ENCODE data around the gene TLE4. TPM values are rescaled to one million over a fixed set of nuclear protein-coding genes. Genes with fewer than 3 reads are reported as not detected.

The TLE4 gene
- total and polyA plus RNA-seq, 2 of the 4 experiments (the other 2 are of a cell fraction), result 68.0 to 78.1 TPM

- Histone ChIP-seq H2BK15ac (ENCODE audit: low read depth, low read length) (no peak overlapping the region), H3K36me3 (ENCODE audit: control insufficient read depth, insufficient read depth, low read length) (no peaks in the 10 kb centered on the region), H3K18ac (ENCODE audit: low read depth, low read length) (no peak overlapping the region), H3K56ac (ENCODE audit: extremely low read depth, insufficient read depth, low read length) (no peak overlapping the region), H3K9me1 (ENCODE audit: insufficient read depth, low read length) (no peaks in the 10 kb centered on the region), H2AK9ac (replicated peaks; ENCODE audit: low read depth, low read length, poor library complexity) (no peak overlapping the region), H2AK5ac (ENCODE audit: low read depth, low read length) (no peak overlapping the region), H2BK5ac (ENCODE audit: low read depth, low read length, poor library complexity, severe bottlenecking) (no peak overlapping the region), H3K23ac (ENCODE audit: low read depth, low read length) (no peak overlapping the region), H3K4me2 (ENCODE audit: low read depth, low read length) (no peak overlapping the region), H3K4me1 (ENCODE audit: control insufficient read depth, insufficient read depth, low read length) (no peaks in the 10 kb centered on the region), H3K14ac (replicated peaks; ENCODE audit: low read depth, low read length) (no peak overlapping the region), H3K4me3 (ENCODE audit: insufficient read depth, low read depth, low read length) (no peak overlapping the region), H3K9ac (ENCODE audit: low read depth, low read length) (no peak overlapping the region), H3K9me3 (ENCODE audit: control insufficient read depth, insufficient read depth, low read length) (peaks cover 2% of the 10 kb centered on the region; the same call in 1 of the 2 replicates), H3K27ac (ENCODE audit: insufficient read depth, low read length) (no peak overlapping the region), H2BK20ac (ENCODE audit: low read depth, low read length) (no peak overlapping the region), H4K8ac (ENCODE audit: low read depth in 2 of 2, low read length in 2 of 2) (no peak overlapping the region), H4K5ac (ENCODE audit: low read depth, low read length) (no peak overlapping the region), H3K4ac (ENCODE audit: low read depth, low read length) (no peak overlapping the region), H4K91ac (ENCODE audit: insufficient read depth, low read depth, low read length) (no peak overlapping the region), H3K79me1 (ENCODE audit: low read depth in 1 of 2, low read length in 2 of 2) (no peaks in the 10 kb centered on the region), H2BK120ac (ENCODE audit: low read depth, low read length) (no peak overlapping the region), H4K20me1 (ENCODE audit: insufficient read depth, low read length) (no peaks in the 10 kb centered on the region), H3K27me3 (ENCODE audit: control insufficient read depth, insufficient read depth, low read length) (no peaks in the 10 kb centered on the region; the same call in 1 of the 2 replicates), H2AFZ (replicated peaks; ENCODE audit: low read length, poor library complexity) (no peak overlapping the region)
- ChIA-PET CTCF (no interaction called here), POLR2A (ENCODE audit: unreplicated experiment) (interaction anchor here (0.6 kb wide), 1 partner anchor 180 kb away, joined by 3 read pairs; no protein-coding TSS in a partner anchor)
- dilution Hi-C loops (cut with HindIII; ENCODE audit: low sequenced_read_pairs, unreplicated experiment), result no loop called here
- DNase-seq (no peak), ATAC-seq (ENCODE audit: low read depth) (no peak)
- no peak for TF ChIP-seq RCOR1 (IDR thresholded peaks at IDR 0.05; ENCODE audit: insufficient replicate concordance, low read length)
- TF ChIP-seq, protein P1, sequence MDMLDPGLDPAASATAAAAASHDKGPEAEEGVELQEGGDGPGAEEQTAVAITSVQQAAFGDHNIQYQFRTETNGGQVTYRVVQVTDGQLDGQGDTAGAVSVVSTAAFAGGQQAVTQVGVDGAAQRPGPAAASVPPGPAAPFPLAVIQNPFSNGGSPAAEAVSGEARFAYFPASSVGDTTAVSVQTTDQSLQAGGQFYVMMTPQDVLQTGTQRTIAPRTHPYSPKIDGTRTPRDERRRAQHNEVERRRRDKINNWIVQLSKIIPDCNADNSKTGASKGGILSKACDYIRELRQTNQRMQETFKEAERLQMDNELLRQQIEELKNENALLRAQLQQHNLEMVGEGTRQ (IDR thresholded peaks at IDR 0.05; ENCODE audit: low read depth, low read length), result no peak
- no peak for TF ChIP-seq CHD1 (IDR thresholded peaks at IDR 0.05; ENCODE audit: low read depth, low read length)
- TF ChIP-seq RFX5 (IDR thresholded peaks at IDR 0.05; ENCODE audit: low read depth, low read length), result no peak
- no peak for TF ChIP-seq CEBPB (IDR thresholded peaks at IDR 0.05; ENCODE audit: low read depth, low read length)
- TF ChIP-seq, protein P2, sequence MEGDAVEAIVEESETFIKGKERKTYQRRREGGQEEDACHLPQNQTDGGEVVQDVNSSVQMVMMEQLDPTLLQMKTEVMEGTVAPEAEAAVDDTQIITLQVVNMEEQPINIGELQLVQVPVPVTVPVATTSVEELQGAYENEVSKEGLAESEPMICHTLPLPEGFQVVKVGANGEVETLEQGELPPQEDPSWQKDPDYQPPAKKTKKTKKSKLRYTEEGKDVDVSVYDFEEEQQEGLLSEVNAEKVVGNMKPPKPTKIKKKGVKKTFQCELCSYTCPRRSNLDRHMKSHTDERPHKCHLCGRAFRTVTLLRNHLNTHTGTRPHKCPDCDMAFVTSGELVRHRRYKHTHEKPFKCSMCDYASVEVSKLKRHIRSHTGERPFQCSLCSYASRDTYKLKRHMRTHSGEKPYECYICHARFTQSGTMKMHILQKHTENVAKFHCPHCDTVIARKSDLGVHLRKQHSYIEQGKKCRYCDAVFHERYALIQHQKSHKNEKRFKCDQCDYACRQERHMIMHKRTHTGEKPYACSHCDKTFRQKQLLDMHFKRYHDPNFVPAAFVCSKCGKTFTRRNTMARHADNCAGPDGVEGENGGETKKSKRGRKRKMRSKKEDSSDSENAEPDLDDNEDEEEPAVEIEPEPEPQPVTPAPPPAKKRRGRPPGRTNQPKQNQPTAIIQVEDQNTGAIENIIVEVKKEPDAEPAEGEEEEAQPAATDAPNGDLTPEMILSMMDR (conservative IDR thresholded peaks at IDR 0.05; ENCODE audit: low read depth, low read length), result no peak
- TF ChIP-seq NFE2L2 (IDR thresholded peaks at IDR 0.05; ENCODE audit: low read depth, low read length), result no peak
- no peak for TF ChIP-seq RAD21 (IDR thresholded peaks at IDR 0.05; ENCODE audit: low read length)
- no peak for TF ChIP-seq FOS (IDR thresholded peaks at IDR 0.05; ENCODE audit: low read depth, low read length)
- TF ChIP-seq MXI1 (IDR thresholded peaks at IDR 0.05; ENCODE audit: borderline replicate concordance, low read depth, low read length), result no peak
- no peak for TF ChIP-seq SMC3 (IDR thresholded peaks at IDR 0.05; ENCODE audit: low read depth, low read length)
- no peak for TF ChIP-seq MAFK (IDR thresholded peaks at IDR 0.05; ENCODE audit: low read depth, low read length)
- TF ChIP-seq, protein P3, sequence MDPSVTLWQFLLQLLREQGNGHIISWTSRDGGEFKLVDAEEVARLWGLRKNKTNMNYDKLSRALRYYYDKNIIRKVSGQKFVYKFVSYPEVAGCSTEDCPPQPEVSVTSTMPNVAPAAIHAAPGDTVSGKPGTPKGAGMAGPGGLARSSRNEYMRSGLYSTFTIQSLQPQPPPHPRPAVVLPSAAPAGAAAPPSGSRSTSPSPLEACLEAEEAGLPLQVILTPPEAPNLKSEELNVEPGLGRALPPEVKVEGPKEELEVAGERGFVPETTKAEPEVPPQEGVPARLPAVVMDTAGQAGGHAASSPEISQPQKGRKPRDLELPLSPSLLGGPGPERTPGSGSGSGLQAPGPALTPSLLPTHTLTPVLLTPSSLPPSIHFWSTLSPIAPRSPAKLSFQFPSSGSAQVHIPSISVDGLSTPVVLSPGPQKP (IDR thresholded peaks at IDR 0.05; ENCODE audit: borderline replicate concordance, low read depth, low read length), result no peak
- TF ChIP-seq POLR2A (IDR thresholded peaks at IDR 0.05; ENCODE audit: low read depth, low read length), result no peak
- no CpG with 5 or more reads among the region's 1 CpG for WGBS, 2 experiments (ENCODE audit: extremely low coverage in 2 of 2, insufficient read length in 1 of 2)
- in situ Hi-C loops (cut with MboI; ENCODE audit: low sequenced_read_pairs), result no loop called here
- intact Hi-C loops (cut with micrococcal nuclease), result no loop called here
- BruUV-seq (replicated peaks), result no TSS peak
These were observed 45.6 kb upstream of the TLE4 start for GRCh38 chr9:79526149-79526672.

Data from IMR-90 (cell line).